ENCODE data around the gene SH3BP4.
A peak's percentile ranks its signal among the peaks of the same experiment; 100 is the strongest.

SH3BP4 gene

GRCh38 chr2:234988491-234988890 lies 36.7 kb downstream of the SH3BP4 start:
- no peaks in the 10 kb centered on the region for H3K27me3 ChIP-seq
- peak overlapping the region; percentile 61 to 84 for H3K27ac ChIP-seq
- H3K4me1 ChIP-seq: peaks cover 0 to 55% (median 34%) of the 10 kb centered on the region in 4 donors
- H3K36me3 ChIP-seq: no peaks in the 10 kb centered on the region
- no peak for TF ChIP-seq CTCF (IDR thresholded peaks at IDR 0.05)
- no peak overlapping the region for H3K4me3 ChIP-seq
- DNase-seq: no peak
- no peaks in the 10 kb centered on the region for H3K9me3 ChIP-seq
- intact Hi-C loops (cut with DNase I; ENCODE audit: low total_unique reads): no loop called here

- H3K27ac ChIP-seq: peak overlapping the region; percentile 61 to 84
Measured at GRCh38 chr2:234989183-234989701, 37.4 kb downstream of the SH3BP4 start.

GRCh38 chr2:234990300-234990699 lies 38.5 kb downstream of the SH3BP4 start:
- H3K27me3 ChIP-seq: no peaks in the 10 kb centered on the region
- intact Hi-C loops (cut with DNase I; ENCODE audit: low total_unique reads): no loop called here
- H3K9me3 ChIP-seq: no peaks in the 10 kb centered on the region
- H3K36me3 ChIP-seq: no peaks in the 10 kb centered on the region
- no peak overlapping the region for H3K4me3 ChIP-seq
- TF ChIP-seq CTCF (IDR thresholded peaks at IDR 0.05): no peak
- H3K27ac ChIP-seq: peak overlapping the region; percentile 61 to 84
- peaks cover 4 to 67% (median 41%) of the 10 kb centered on the region in 4 donors for H3K4me1 ChIP-seq
- no peak for DNase-seq

More at GRCh38 chr2:234989183-234989701, 37.4 kb downstream of the SH3BP4 start:
- Histone ChIP-seq H3K27me3 (no peaks in the 10 kb centered on the region), H3K4me3 (peak overlapping the region in 1 of 2 donors; percentile 13), H3K36me3 (no peaks in the 10 kb centered on the region), H3K4me1 (peaks cover 0 to 56% (median 32%) of the 10 kb centered on the region in 4 donors), H3K9me3 (no peaks in the 10 kb centered on the region)
- no peak for TF ChIP-seq CTCF (IDR thresholded peaks at IDR 0.05)
- DNase-seq: peak; percentile 91 to 98
- intact Hi-C loops (cut with DNase I; ENCODE audit: low total_unique reads): no loop called here

- no peak for TF ChIP-seq CTCF (IDR thresholded peaks at IDR 0.05)
- Histone ChIP-seq H3K4me3 (no peak overlapping the region), H3K4me1 (peaks cover 4 to 76% (median 50%) of the 10 kb centered on the region in 4 donors), H3K9me3 (no peaks in the 10 kb centered on the region), H3K27me3 (no peaks in the 10 kb centered on the region), H3K36me3 (no peaks in the 10 kb centered on the region), H3K27ac (peak overlapping the region in 1 of 2 donors; percentile 55)
- no peak for DNase-seq
- intact Hi-C loops (cut with DNase I; ENCODE audit: low total_unique reads): no loop called here
Measured at GRCh38 chr2:234991290-234991689, 39.5 kb downstream of the SH3BP4 start.

- intact Hi-C loops (cut with DNase I; ENCODE audit: low total_unique reads): no loop called here
- TF ChIP-seq CTCF (IDR thresholded peaks at IDR 0.05): no peak
- DNase-seq: no peak
- Histone ChIP-seq H3K4me1 (peaks cover 4 to 81% (median 54%) of the 10 kb centered on the region in 4 donors), H3K4me3 (no peak overlapping the region), H3K9me3 (no peaks in the 10 kb centered on the region), H3K36me3 (no peaks in the 10 kb centered on the region), H3K27ac (peak overlapping the region in 1 of 2 donors; percentile 55), H3K27me3 (no peaks in the 10 kb centered on the region)
Measured at GRCh38 chr2:234991793-234992192, 40.0 kb downstream of the SH3BP4 start.
